ENCODE results near the gene MOXD1.

DNA sequence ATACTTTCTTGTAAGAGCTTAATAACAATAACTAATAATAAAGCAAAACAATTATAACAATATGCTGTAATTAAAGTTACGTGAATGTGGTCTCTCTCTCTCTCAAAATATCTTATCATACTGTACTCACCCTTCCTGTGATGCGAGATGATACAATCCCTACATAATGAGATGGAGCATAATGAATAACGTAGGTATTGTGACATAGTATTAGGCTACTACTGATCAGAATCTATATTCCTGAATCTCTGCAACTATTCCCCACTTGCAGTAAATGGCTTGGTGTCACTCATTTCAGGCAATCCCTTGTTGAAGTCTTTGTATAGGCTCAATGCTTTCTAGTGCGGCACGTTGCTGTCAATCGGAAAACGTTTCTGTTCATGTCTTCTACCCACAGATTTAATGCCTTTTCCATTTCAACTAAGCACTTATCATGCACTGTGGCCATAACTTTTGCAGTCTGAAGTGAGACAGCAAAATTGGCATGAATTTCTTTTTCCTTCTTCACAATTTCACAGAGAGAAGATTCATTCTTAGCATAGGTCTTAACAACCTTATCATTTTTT is 32.3 kb downstream of the MOXD1 start:
- no peak for TF ChIP-seq CBX8 (IDR thresholded peaks at IDR 0.05; ENCODE audit: borderline replicate concordance, low read depth, low read length)
- no peak for TF ChIP-seq POLR2A (IDR thresholded peaks at IDR 0.05; ENCODE audit: control extremely low read depth in 1 of 2, low read depth in 2 of 2, low read length in 2 of 2)
- no peak for TF ChIP-seq CREB1 (IDR thresholded peaks at IDR 0.05)
